HepG2 (cell line): ENCODE data around the gene CAV3. TPM values are rescaled to one million over a fixed set of nuclear protein-coding genes. Genes with fewer than 3 reads are reported as not detected.

Experiments
- ATAC-seq: fragments of 200-7000 bp; cut with Tn5 transposase; 3 replicates; pipeline ENCODE4 v1.9.1; 2020; ENCODE audit warnings: mild to moderate bottlenecking, moderate library complexity
- BruUV-seq: library from RNA; stranded (reverse); fragments of 400-500 nt; replicated peaks from 2 replicates; lab custom pipeline; 2021; lab: Mats Ljungman, UMichigan
- CTCF ChIA-PET: fragments of 300-600 bp; formaldehyde crosslinking; extraction: SDS; loops from one replicate; lab custom pipeline; 2021; ENCODE audit warnings: low total read pairs, inconsistent platforms, low intra/inter-chr PET ratio; lab: Yijun Ruan, JAX
- POLR2A ChIA-PET: fragments of 350-600 bp; sonication (Branson Sonifier 250); formaldehyde crosslinking; loops from one replicate; lab custom pipeline; 2020; ENCODE audit warnings: antibody characterized with exemption, inconsistent platforms; lab: Yijun Ruan, JAX
- DNase-seq: peaks from one replicate; pipeline ENCODE4 v3.0.0-alpha.2; 2015; ENCODE audit warnings: low spot score
- FAIRE-seq: peaks from 3 replicates; lab custom pipeline; 2011; peaks lifted over from hg19 to GRCh38; lab: Jason Lieb, UNC
- H2AFZ ChIP-seq: one replicate; pipeline ENCODE4 v1.6.1; 2011; ENCODE audit warnings: low read length, inconsistent platforms
- H3K27ac ChIP-seq: fragments of 300-600 bp; 3 replicates; pipeline ENCODE4 v1.8.0; 2011; ENCODE audit warnings: mixed run types, mild to moderate bottlenecking, mixed read lengths, low read length, inconsistent platforms; ENCODE audit not compliant: insufficient read depth; ENCODE audit errors: extremely low read length
- H3K27me3 ChIP-seq, 2 experiments: fragments of 200-600 bp in 1 of 2; 2 replicates in 1 of 2; 3 replicates in 1 of 2; pipeline versions ENCODE4 v1.6.0 to v1.8.0; 2011; ENCODE audit warnings: low read length in 2 of 2, mild to moderate bottlenecking in 2 of 2, moderate library complexity in 2 of 2, inconsistent platforms in 1 of 2; ENCODE audit not compliant: insufficient read depth in 2 of 2, control insufficient read depth in 1 of 2
- H3K36me3 ChIP-seq, 2 experiments: fragments of 200-600 bp in 1 of 2; replicated peaks in 1 of 2; 2 replicates in 1 of 2; 3 replicates in 1 of 2; pipeline versions ENCODE4 v1.5.1 to v1.8.0; 2011; ENCODE audit warnings: low read length in 2 of 2, inconsistent platforms in 1 of 2; ENCODE audit not compliant: insufficient read depth in 2 of 2, control insufficient read depth in 1 of 2
- H3K4me1 ChIP-seq: 2 replicates; pipeline ENCODE4 v1.5.1; 2012; ENCODE audit warnings: low read length, inconsistent platforms; ENCODE audit not compliant: insufficient read depth
- H3K4me2 ChIP-seq: 2 replicates; pipeline ENCODE4 v1.6.0; 2011; ENCODE audit warnings: low read depth, low read length, inconsistent platforms
- H3K4me3 ChIP-seq, 3 experiments: fragments of 200-600 bp in 1 of 3; sonication (generic), shearing (Covaris generic) in 1 of 3; replicated peaks in 1 of 3; 2 replicates each; pipeline ENCODE4 v1.5.1; 2011 to 2016; ENCODE audit warnings: low read length in 3 of 3, inconsistent platforms in 2 of 3, low read depth in 2 of 3, mild to moderate bottlenecking in 2 of 3, control low read depth in 1 of 3, mixed read lengths in 1 of 3; ENCODE audit not compliant: insufficient read depth in 1 of 3
- H3K79me2 ChIP-seq: one replicate; pipeline ENCODE4 v1.6.1; 2011; ENCODE audit warnings: low read length, inconsistent platforms; ENCODE audit not compliant: insufficient read depth
- H3K9ac ChIP-seq: 2 replicates; pipeline ENCODE4 v1.6.0; 2011; ENCODE audit warnings: mild to moderate bottlenecking, low read depth, low read length, inconsistent platforms; ENCODE audit not compliant: insufficient read depth
- H3K9me3 ChIP-seq: 2 replicates; pipeline ENCODE4 v1.5.1; 2012; ENCODE audit warnings: mild to moderate bottlenecking, low read length
- H4K20me1 ChIP-seq: 2 replicates; pipeline ENCODE4 v1.6.0; 2011; ENCODE audit warnings: inconsistent platforms, mild to moderate bottlenecking, low read length, moderate library complexity; ENCODE audit not compliant: insufficient read depth
- CC2D1A ChIP-seq: sonication (generic); formaldehyde crosslinking; IDR thresholded peaks from 2 replicates; pipeline ENCODE4 v1.8.1; 2023; ENCODE audit warnings: mild to moderate bottlenecking, missing genetic modification reagents
- HMGA1 ChIP-seq: sonication (generic); formaldehyde crosslinking; conservative IDR thresholded peaks from 2 replicates; pipeline ENCODE4 v1.4.0; 2020; ENCODE audit warnings: missing genetic modification reagents
- WGBS: methylation state at CpG from one replicate; pipeline ENCODE4 v1.1.6; 2017; ENCODE audit warnings: low lambda C conversion rate; 5-methylcytosine and 5-hydroxymethylcytosine counted together
- in situ Hi-C: cut with HindIII; loops from 2 replicates; pipeline ENCODE4 v1.10.0; 2017; ENCODE audit warnings: low pct_unique_long_range_greater_than_20kb; ENCODE audit not compliant: extremely low pct_ligation_motif_present
- intact Hi-C: fragments of 100-400 bp; cut with micrococcal nuclease; formaldehyde crosslinking; loops from one replicate; pipeline ENCODE4 v1.10.0; 2022; ENCODE audit not compliant: unreplicated experiment
- polyA plus RNA-seq, 8 experiments: library from polyadenylated mRNA; depleted of rRNA in 3 of 8; stranded (reverse) in 7 of 8; unstranded in 1 of 8; fragments of >200 nt; fragmentation: Illumina TruSeq in 4 of 8; extraction: Trizol in 4 of 8; gene quantifications; 2 replicates each; pipeline versions ENCODE4 v1.2.1 to v1.2.3, GENCODE V29; 2011 to 2016; ENCODE audit warnings: low read depth in 4 of 8, missing spikeins in 1 of 8, mixed read lengths in 1 of 8; ENCODE audit not compliant: insufficient read depth in 1 of 8
- total RNA-seq, 5 experiments: library from RNA; depleted of rRNA; stranded (reverse); fragments of >200 nt; fragmentation: Illumina TruSeq; extraction: Trizol; gene quantifications; 2 replicates each; pipeline ENCODE4 v1.2.3, GENCODE V29; 2016; ENCODE audit warnings: low read depth in 1 of 5

Gene CAV3
- total and polyA plus RNA-seq, 2 of the 13 experiments (the other 11 are each of a cell fraction or from before 2014, with no cell fraction given): not detected

DNA sequence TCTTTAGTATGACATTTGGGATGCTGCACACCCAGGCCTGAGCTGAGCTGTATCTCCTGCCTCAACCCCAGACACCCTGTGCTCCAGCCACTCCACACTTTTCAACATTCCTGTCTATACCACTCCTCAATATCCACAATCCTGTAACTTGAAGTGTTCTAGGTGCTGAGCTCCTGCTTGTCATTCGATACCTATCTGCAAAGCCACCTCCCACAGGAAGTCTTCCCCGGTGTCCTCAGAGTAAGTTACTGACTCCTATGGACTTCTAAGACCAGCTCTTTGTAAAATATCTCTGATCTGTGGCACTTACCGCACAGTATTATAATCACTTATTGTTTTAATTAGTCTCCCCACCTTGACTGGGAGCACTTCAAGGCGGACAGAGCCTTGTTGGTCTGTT is 1.2 kb upstream of the CAV3 start:
- TF ChIP-seq HMGA1 (CRISPR knock-in tag): no peak
- FAIRE-seq (no peak), ATAC-seq (no peak), DNase-seq (no peak)
- no peaks in the 10 kb centered on the region for H3K36me3 ChIP-seq
- no peak overlapping the region for H2AFZ ChIP-seq
- BruUV-seq: no TSS peak
- WGBS: 34% methylated on average over 4 of the region's 4 CpGs
- H3K4me2 ChIP-seq: no peak overlapping the region
- H3K4me3 ChIP-seq: no peak overlapping the region
- no peaks in the 10 kb centered on the region for H3K4me1 ChIP-seq
- no peaks in the 10 kb centered on the region for H3K9me3 ChIP-seq
- ChIA-PET CTCF (no interaction called here), POLR2A (interaction anchor here (0.7 kb wide), 1 partner anchor 9 kb away, joined by 3 read pairs; no protein-coding TSS in a partner anchor)
- intact Hi-C loops (no loop called here), in situ Hi-C loops (no loop called here)
- H3K27ac ChIP-seq: no peak overlapping the region
- no peaks in the 10 kb centered on the region for H4K20me1 ChIP-seq
- peaks cover 5 to 71% of the 10 kb centered on the region in 2 experiments for H3K27me3 ChIP-seq
- no peak overlapping the region for H3K9ac ChIP-seq
- no peaks in the 10 kb centered on the region for H3K79me2 ChIP-seq

DNA sequence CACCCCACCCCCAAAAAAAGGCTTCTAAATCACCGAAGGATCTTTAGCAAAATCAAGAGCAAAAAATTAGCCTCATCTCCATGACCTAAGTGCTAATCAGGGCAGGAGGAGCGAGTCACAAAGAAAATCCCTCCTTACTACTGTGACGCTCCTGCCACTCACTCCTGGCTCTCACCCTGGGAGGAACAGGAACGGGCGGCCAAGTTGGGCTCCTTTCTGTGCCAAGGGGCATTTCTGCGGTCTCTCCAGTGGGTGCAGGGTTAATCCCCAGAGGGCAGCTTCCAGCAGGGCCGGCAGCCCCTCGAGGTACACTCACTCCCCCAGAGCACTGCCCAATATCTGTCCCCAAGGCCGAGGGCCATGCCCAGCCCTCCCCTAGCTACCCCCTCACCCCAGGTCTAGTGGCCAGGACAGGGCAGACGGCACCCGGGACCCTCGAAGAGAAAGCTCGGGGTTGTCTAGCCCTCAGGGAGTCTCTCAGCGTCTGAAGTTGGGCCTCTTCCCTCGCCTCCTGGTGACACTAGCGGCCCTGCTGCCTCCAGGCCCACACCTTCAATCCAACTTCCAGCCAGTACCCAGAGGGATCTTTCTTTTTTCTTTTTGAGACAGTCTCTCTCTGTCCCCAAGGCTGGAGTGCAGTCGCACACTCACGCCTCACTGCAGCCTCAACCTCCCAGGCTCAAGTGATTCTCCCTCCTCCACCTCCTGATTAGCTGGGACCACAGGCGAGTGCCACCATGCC is 706 bp downstream of the CAV3 start:
- 30% methylated on average over 14 of the region's 19 CpGs for WGBS
- in situ Hi-C loops (no loop called here), intact Hi-C loops (no loop called here)
- Histone ChIP-seq H3K27ac (no peak overlapping the region), H3K9ac (no peak overlapping the region), H3K4me3 (no peak overlapping the region), H2AFZ (no peak overlapping the region), H3K4me1 (no peaks in the 10 kb centered on the region), H3K9me3 (no peaks in the 10 kb centered on the region), H3K27me3 (peaks cover 4 to 59% of the 10 kb centered on the region in 2 experiments; a peak in 4 of 5 replicates), H4K20me1 (no peaks in the 10 kb centered on the region), H3K79me2 (no peaks in the 10 kb centered on the region), H3K36me3 (no peaks in the 10 kb centered on the region), H3K4me2 (no peak overlapping the region)
- BruUV-seq: no TSS peak
- TF ChIP-seq CC2D1A (CRISPR knock-in tag): no peak
- FAIRE-seq (no peak), ATAC-seq (peak; percentile 21; the same call in 2 of the 3 replicates), DNase-seq (no peak)
- ChIA-PET POLR2A (no interaction called here), CTCF (no interaction called here)
